ENCODE measurements around the gene STYXL1.

Gene STYXL1

DNA sequence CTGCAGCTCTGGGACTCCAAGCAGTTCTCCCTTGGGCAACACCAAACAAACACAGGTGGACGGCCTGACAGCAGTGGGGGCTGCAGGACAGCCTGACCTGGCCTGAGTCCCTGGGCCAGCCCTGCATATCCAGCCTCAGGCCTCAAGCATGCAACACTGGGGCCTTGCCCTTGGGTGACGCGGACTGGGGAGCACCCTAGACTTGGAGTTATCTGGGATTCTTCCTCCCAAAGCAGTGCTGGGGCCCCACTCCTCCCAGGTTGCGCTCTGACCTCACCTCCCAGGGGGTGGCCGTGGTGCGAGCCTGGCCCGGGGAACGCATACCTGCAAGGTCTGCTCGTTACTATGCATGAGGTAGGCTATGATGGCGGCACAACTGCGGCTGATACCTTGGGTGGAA, 47.2 kb downstream of the STYXL1 start:
- TF ChIP-seq EZH2phosphoT487 (IDR thresholded peaks at IDR 0.05; ENCODE audit: borderline replicate concordance), result no peak
- H3K36me3 ChIP-seq (ENCODE audit: insufficient read depth, low read length), result peaks cover 3% of the 10 kb centered on the region; the same call in 1 of the 2 replicates
- no peaks in the 10 kb centered on the region for H3K4me1 ChIP-seq (ENCODE audit: insufficient read depth, low read length, poor library complexity, severe bottlenecking)
- H3K4me2 ChIP-seq (ENCODE audit: low read depth, low read length, poor library complexity, severe bottlenecking), result no peak overlapping the region
- H3K79me2 ChIP-seq (ENCODE audit: insufficient read depth, low read length), result no peaks in the 10 kb centered on the region
- H3K9me3 ChIP-seq (ENCODE audit: insufficient read depth, low read depth, low read length), result no peaks in the 10 kb centered on the region
- no peaks in the 10 kb centered on the region for H4K20me1 ChIP-seq (ENCODE audit: insufficient read depth, low read length, poor library complexity, severe bottlenecking)
- no peak overlapping the region for H2AFZ ChIP-seq (ENCODE audit: low read length)
- no peak overlapping the region for H3K4me3 ChIP-seq (ENCODE audit: low read length, poor library complexity, severe bottlenecking)
- no peak overlapping the region for H3K9ac ChIP-seq (ENCODE audit: low read depth, low read length, poor library complexity, severe bottlenecking)
- no peaks in the 10 kb centered on the region for H3K27me3 ChIP-seq (ENCODE audit: insufficient read depth, low read length, poor library complexity, severe bottlenecking)
- H3K9me2 ChIP-seq (replicated peaks; ENCODE audit: low read depth, low read length), result no peaks in the 10 kb centered on the region
- no peaks in the 10 kb centered on the region for H3F3A ChIP-seq (ENCODE audit: low read depth)

DNA sequence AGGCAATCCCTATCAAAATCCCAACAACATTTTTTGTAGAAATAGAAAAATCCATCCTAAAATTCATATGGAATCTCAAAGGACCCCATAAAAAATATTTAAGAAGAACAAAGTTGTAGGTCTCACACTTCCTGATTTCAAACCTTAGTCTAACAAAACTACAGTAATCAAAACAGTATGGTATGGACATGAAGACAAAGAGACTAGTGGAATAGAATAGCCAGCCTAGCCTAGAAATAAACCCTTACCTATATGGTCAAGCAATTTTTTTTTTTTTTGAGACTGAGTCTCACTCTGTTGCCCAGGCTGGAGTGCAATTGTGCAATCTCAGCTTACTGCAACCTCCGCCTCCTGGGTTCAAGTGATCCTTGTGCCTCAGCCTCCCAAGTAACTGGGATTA, 49.8 kb downstream of the STYXL1 start:
- no peaks in the 10 kb centered on the region for H3K36me3 ChIP-seq (ENCODE audit: insufficient read depth, low read length)
- no peaks in the 10 kb centered on the region for H3F3A ChIP-seq (ENCODE audit: low read depth)
- TF ChIP-seq, protein P1, sequence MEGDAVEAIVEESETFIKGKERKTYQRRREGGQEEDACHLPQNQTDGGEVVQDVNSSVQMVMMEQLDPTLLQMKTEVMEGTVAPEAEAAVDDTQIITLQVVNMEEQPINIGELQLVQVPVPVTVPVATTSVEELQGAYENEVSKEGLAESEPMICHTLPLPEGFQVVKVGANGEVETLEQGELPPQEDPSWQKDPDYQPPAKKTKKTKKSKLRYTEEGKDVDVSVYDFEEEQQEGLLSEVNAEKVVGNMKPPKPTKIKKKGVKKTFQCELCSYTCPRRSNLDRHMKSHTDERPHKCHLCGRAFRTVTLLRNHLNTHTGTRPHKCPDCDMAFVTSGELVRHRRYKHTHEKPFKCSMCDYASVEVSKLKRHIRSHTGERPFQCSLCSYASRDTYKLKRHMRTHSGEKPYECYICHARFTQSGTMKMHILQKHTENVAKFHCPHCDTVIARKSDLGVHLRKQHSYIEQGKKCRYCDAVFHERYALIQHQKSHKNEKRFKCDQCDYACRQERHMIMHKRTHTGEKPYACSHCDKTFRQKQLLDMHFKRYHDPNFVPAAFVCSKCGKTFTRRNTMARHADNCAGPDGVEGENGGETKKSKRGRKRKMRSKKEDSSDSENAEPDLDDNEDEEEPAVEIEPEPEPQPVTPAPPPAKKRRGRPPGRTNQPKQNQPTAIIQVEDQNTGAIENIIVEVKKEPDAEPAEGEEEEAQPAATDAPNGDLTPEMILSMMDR (conservative IDR thresholded peaks at IDR 0.05; ENCODE audit: low read length), result no peak
- TF ChIP-seq EZH2phosphoT487 (IDR thresholded peaks at IDR 0.05; ENCODE audit: borderline replicate concordance), result no peak

DNA sequence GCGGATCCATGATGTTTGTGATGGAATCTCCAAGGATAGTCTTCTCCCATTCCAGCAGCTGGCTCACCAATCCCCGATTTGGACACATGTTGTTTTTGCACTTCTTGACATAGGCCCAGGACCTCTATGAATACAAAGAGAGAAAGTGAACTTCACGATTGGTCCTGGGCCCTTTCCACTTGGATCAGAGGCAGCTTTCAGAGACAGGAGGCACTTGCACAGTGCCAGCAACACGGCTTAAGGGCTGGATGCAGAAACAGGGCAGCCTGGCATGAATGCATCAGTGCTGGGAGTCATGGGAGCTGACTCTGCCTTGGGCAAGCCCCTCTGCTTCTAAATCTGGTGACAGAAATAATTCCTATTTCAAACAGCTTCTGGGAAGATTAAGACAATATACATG, 51.3 kb downstream of the STYXL1 start:
- H3K9ac ChIP-seq (ENCODE audit: low read depth, low read length, poor library complexity, severe bottlenecking), result no peak overlapping the region
- no peak for TF ChIP-seq EZH2phosphoT487 (IDR thresholded peaks at IDR 0.05; ENCODE audit: borderline replicate concordance)
- TF ChIP-seq, protein P1 (conservative IDR thresholded peaks at IDR 0.05; ENCODE audit: low read length), result no peak
- H3K36me3 ChIP-seq (ENCODE audit: insufficient read depth, low read length), result no peaks in the 10 kb centered on the region

More for the DNA sequence above, 49.8 kb downstream of the STYXL1 start:
- H3K79me2 ChIP-seq (ENCODE audit: insufficient read depth, low read length), result no peaks in the 10 kb centered on the region
- H3K9me3 ChIP-seq (ENCODE audit: insufficient read depth, low read depth, low read length), result no peaks in the 10 kb centered on the region
- no peaks in the 10 kb centered on the region for H3K27me3 ChIP-seq (ENCODE audit: insufficient read depth, low read length, poor library complexity, severe bottlenecking)
- H3K9ac ChIP-seq (ENCODE audit: low read depth, low read length, poor library complexity, severe bottlenecking), result no peak overlapping the region
- H4K20me1 ChIP-seq (ENCODE audit: insufficient read depth, low read length, poor library complexity, severe bottlenecking), result peaks cover 3% of the 10 kb centered on the region
- H3K9me2 ChIP-seq (replicated peaks; ENCODE audit: low read depth, low read length), result no peaks in the 10 kb centered on the region
- no peak overlapping the region for H3K4me2 ChIP-seq (ENCODE audit: low read depth, low read length, poor library complexity, severe bottlenecking)
- H3K4me3 ChIP-seq (ENCODE audit: low read length, poor library complexity, severe bottlenecking), result no peak overlapping the region
- H2AFZ ChIP-seq (ENCODE audit: low read length), result no peak overlapping the region
- H3K4me1 ChIP-seq (ENCODE audit: insufficient read depth, low read length, poor library complexity, severe bottlenecking), result peaks cover 7% of the 10 kb centered on the region

DNA sequence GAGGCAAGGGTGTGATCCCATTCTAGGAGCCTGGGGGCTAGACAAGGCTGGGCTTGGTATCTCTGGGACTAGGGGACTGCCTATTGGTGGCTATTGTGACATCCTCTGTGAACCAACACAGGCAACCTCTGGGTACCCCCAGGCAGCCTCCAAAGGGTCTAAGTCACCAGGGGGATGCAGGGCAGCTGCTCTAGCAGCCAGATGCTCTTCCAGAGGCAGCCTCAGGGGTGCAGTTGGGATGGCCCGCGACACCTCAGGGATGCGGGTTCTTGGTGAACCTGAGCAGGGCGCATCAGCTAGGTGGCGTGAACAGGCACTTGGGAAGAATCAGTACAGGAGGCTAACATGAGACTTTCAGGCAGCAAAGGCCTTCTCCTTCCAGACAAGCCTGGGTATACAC, 51.8 kb downstream of the STYXL1 start:
- no peaks in the 10 kb centered on the region for H3K27me3 ChIP-seq (ENCODE audit: insufficient read depth, low read length, poor library complexity, severe bottlenecking)
- peaks cover 3% of the 10 kb centered on the region for H4K20me1 ChIP-seq (ENCODE audit: insufficient read depth, low read length, poor library complexity, severe bottlenecking)
- no peak overlapping the region for H2AFZ ChIP-seq (ENCODE audit: low read length)
- peaks cover 8% of the 10 kb centered on the region for H3K4me1 ChIP-seq (ENCODE audit: insufficient read depth, low read length, poor library complexity, severe bottlenecking)
- H3K9me3 ChIP-seq (ENCODE audit: insufficient read depth, low read depth, low read length), result no peaks in the 10 kb centered on the region
- no peaks in the 10 kb centered on the region for H3K79me2 ChIP-seq (ENCODE audit: insufficient read depth, low read length)
- TF ChIP-seq, protein P1 (conservative IDR thresholded peaks at IDR 0.05; ENCODE audit: low read length), result no peak
- TF ChIP-seq EZH2phosphoT487 (IDR thresholded peaks at IDR 0.05; ENCODE audit: borderline replicate concordance), result no peak
- no peak overlapping the region for H3K4me2 ChIP-seq (ENCODE audit: low read depth, low read length, poor library complexity, severe bottlenecking)
- H3K36me3 ChIP-seq (ENCODE audit: insufficient read depth, low read length), result no peaks in the 10 kb centered on the region
- no peaks in the 10 kb centered on the region for H3K9me2 ChIP-seq (replicated peaks; ENCODE audit: low read depth, low read length)
- no peaks in the 10 kb centered on the region for H3F3A ChIP-seq (ENCODE audit: low read depth)
- H3K4me3 ChIP-seq (ENCODE audit: low read length, poor library complexity, severe bottlenecking), result no peak overlapping the region
- H3K9ac ChIP-seq (ENCODE audit: low read depth, low read length, poor library complexity, severe bottlenecking), result no peak overlapping the region

More for the DNA sequence above, 51.3 kb downstream of the STYXL1 start:
- no peak overlapping the region for H3K4me3 ChIP-seq (ENCODE audit: low read length, poor library complexity, severe bottlenecking)
- H3K9me3 ChIP-seq (ENCODE audit: insufficient read depth, low read depth, low read length), result no peaks in the 10 kb centered on the region
- H3K27me3 ChIP-seq (ENCODE audit: insufficient read depth, low read length, poor library complexity, severe bottlenecking), result no peaks in the 10 kb centered on the region
- H3F3A ChIP-seq (ENCODE audit: low read depth), result no peaks in the 10 kb centered on the region
- H3K9me2 ChIP-seq (replicated peaks; ENCODE audit: low read depth, low read length), result no peaks in the 10 kb centered on the region
- no peak overlapping the region for H2AFZ ChIP-seq (ENCODE audit: low read length)
- H3K4me2 ChIP-seq (ENCODE audit: low read depth, low read length, poor library complexity, severe bottlenecking), result no peak overlapping the region
- peaks cover 8% of the 10 kb centered on the region for H3K4me1 ChIP-seq (ENCODE audit: insufficient read depth, low read length, poor library complexity, severe bottlenecking)
- H3K79me2 ChIP-seq (ENCODE audit: insufficient read depth, low read length), result no peaks in the 10 kb centered on the region
- H4K20me1 ChIP-seq (ENCODE audit: insufficient read depth, low read length, poor library complexity, severe bottlenecking), result peaks cover 3% of the 10 kb centered on the region

Data from Loucy (cell line).